ENCODE results near the gene MACROD2.

The MACROD2 gene

GRCh38 chr20:15204234-15204633 lies 1208.9 kb downstream of the MACROD2 start:
- no peak for DNase-seq

- no peak for DNase-seq
Observed at GRCh38 chr20:15205028-15205427, 1209.7 kb downstream of the MACROD2 start.

- DNase-seq: no peak
Observed at GRCh38 chr20:15205719-15206118, 1210.4 kb downstream of the MACROD2 start.

- DNase-seq: no peak
Observed at GRCh38 chr20:15209537-15209936, 1214.2 kb downstream of the MACROD2 start.

GRCh38 chr20:15214051-15214450 lies 1218.7 kb downstream of the MACROD2 start:
- no peak for DNase-seq

GRCh38 chr20:15220009-15220656 lies 1224.8 kb downstream of the MACROD2 start:
- DNase-seq: no peak

GRCh38 chr20:15220778-15221565 lies 1225.7 kb downstream of the MACROD2 start:
- DNase-seq: no peak

- no peak for DNase-seq
Observed at GRCh38 chr20:15222502-15223330, 1227.4 kb downstream of the MACROD2 start.

- DNase-seq: no peak
Observed at GRCh38 chr20:15224199-15224598, 1228.9 kb downstream of the MACROD2 start.

GRCh38 chr20:15227102-15227501 lies 1231.8 kb downstream of the MACROD2 start:
- no peak for DNase-seq

- DNase-seq: no peak
Observed at GRCh38 chr20:15232243-15232642, 1236.9 kb downstream of the MACROD2 start.

GRCh38 chr20:15235471-15236198 lies 1240.3 kb downstream of the MACROD2 start:
- no peak for DNase-seq

- no peak for DNase-seq
Observed at GRCh38 chr20:15236812-15237211, 1241.5 kb downstream of the MACROD2 start.

- no peak for DNase-seq
Observed at GRCh38 chr20:15239542-15240206, 1244.4 kb downstream of the MACROD2 start.

- no peak for DNase-seq
Observed at GRCh38 chr20:15240801-15241200, 1245.5 kb downstream of the MACROD2 start.

GRCh38 chr20:15241681-15242080 lies 1246.4 kb downstream of the MACROD2 start:
- no peak for DNase-seq

GRCh38 chr20:15242773-15243172 lies 1247.5 kb downstream of the MACROD2 start:
- no peak for DNase-seq

- no peak for DNase-seq
Observed at GRCh38 chr20:15245896-15246295, 1250.6 kb downstream of the MACROD2 start.

GRCh38 chr20:15248618-15249395 lies 1253.5 kb downstream of the MACROD2 start:
- no peak for DNase-seq

GRCh38 chr20:15251171-15251570 lies 1255.9 kb downstream of the MACROD2 start:
- DNase-seq: no peak

- no peak for DNase-seq
Observed at GRCh38 chr20:15252304-15252703, 1257.0 kb downstream of the MACROD2 start.

Data from hippocampal formation (tissue), 2 donors.